SK-N-MC (cell line): ENCODE measurements around the gene HEPN1.

Source experiments
- EZH2 ChIP-seq: fragments of 200-600 bp; sonication (generic); IDR thresholded peaks from one replicate; pipeline ENCODE4 v1.6.1; 2017; ENCODE audit warnings: antibody characterized with exemption
- POLR2AphosphoS5 ChIP-seq: IDR thresholded peaks from 2 replicates; pipeline ENCODE4 v1.6.1; 2012; ENCODE audit warnings: mild to moderate bottlenecking, low read depth, low read length, borderline replicate concordance

GRCh38 chr11:124918950-124919349 is at the start of gene HEPN1:
- TF ChIP-seq EZH2 (no peak), POLR2AphosphoS5 (no peak)
